22Rv1 (cell line): ENCODE results near the gene FGF21.

ENCODE experiments used
- CTCF ChIP-seq: fragments of 450-650 bp; IDR thresholded peaks from 2 replicates; pipeline ENCODE4 v1.5.1; 2017; ENCODE audit warnings: mild to moderate bottlenecking
- ZFX ChIP-seq: fragments of 450-650 bp; IDR thresholded peaks from 2 replicates; pipeline ENCODE4 v1.6.1; 2017; ENCODE audit warnings: antibody characterized with exemption, borderline replicate concordance

GRCh38 chr19:48798937-48799336, 43.6 kb downstream of the FGF21 start:
- no peak for TF ChIP-seq CTCF
- no peak for TF ChIP-seq ZFX
